Measurements from ENCODE around the gene SPEF2. TPM values are rescaled to one million over a fixed set of nuclear protein-coding genes. Genes with fewer than 3 reads are reported as not detected.
"Not testable (repeated sequence)": the region's sequence is repeated elsewhere in the genome, so short reads cannot be mapped to it uniquely, and the experiment has no call there.

The SPEF2 gene
- polyA plus RNA-seq, 3 donors from 2014 or later = 2.2 to 5.1 (median 4.9) TPM

DNA sequence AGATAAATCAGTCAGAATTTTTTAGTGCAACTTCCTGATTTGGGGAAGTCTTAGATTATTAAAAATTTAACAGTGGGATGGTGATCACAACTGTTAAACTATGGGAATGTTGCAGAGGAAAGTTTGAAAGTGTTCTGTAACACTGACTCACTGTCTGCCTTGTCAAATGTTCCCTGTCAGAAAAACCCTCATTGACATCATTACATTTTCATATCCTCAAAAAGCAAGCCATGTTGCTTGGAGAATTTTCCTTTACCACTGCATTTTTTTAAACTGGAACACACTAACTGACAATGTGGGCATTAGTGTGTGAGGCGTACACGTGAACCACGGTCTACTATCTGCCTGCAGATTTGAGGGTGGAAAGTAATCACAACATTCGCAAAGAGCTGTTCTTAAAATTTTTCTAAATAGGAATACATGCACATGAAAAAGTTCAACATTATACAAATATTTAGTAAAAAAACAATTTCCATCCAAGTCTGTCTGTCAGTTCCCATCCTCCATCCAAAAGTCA, 210.5 kb downstream of the SPEF2 start:
- H3K27ac Mint-ChIP-seq = no peak overlapping the region

DNA sequence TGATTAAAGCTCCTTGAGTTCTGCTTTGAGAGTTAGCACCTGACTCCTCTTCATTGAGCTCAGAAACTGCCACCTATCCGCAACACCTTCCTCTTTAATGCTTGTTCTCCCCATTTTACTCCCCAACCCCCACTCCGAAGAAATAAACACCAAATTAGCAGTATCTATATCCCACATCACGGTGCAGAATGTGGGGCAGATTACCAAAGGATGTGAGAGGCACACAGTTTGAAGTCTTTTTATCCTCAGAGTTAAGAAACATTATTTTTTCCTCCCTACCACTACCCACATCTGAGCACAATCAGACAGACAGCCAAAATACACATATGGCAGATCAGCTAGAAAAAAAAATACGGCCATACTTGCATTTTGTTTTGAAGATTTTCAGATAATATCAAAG, 212.9 kb downstream of the SPEF2 start:
- no peaks in the 10 kb centered on the region for H3K9me3 Mint-ChIP-seq
- DNase-seq = no peak
- H3K27ac Mint-ChIP-seq = peak overlapping the region in 2 of 6 donors; percentile 11 to 43
- peaks cover 20 to 34% of the 10 kb centered on the region in 2 donors for H3K4me1 Mint-ChIP-seq
- no peak overlapping the region for H3K4me3 Mint-ChIP-seq
- no peaks in the 10 kb centered on the region for H3K36me3 Mint-ChIP-seq
- H3K27me3 Mint-ChIP-seq (ENCODE audit: low read depth in 3 of 3) = peaks cover 1 to 20% (median 3%) of the 10 kb centered on the region in 3 donors

More for the DNA sequence above, 210.5 kb downstream of the SPEF2 start:
- H3K9me3 Mint-ChIP-seq = no peaks in the 10 kb centered on the region
- peaks cover 0 to 11% (median 1%) of the 10 kb centered on the region in 3 donors for H3K27me3 Mint-ChIP-seq (ENCODE audit: low read depth in 3 of 3)
- peaks cover 13 to 23% of the 10 kb centered on the region in 2 donors for H3K4me1 Mint-ChIP-seq
- H3K36me3 Mint-ChIP-seq = no peaks in the 10 kb centered on the region
- no peak overlapping the region for H3K4me3 Mint-ChIP-seq
- no peak for DNase-seq

GRCh38 chr5:35832762-35833161, 215.1 kb downstream of the SPEF2 start:
- H3K36me3 Mint-ChIP-seq = no peaks in the 10 kb centered on the region
- no peaks in the 10 kb centered on the region for H3K9me3 Mint-ChIP-seq
- DNase-seq = no peak
- peak overlapping the region in 2 of 5 donors; percentile 19 to 33 for H3K4me3 Mint-ChIP-seq
- peak overlapping the region in 2 of 6 donors; percentile 5 to 38 for H3K27ac Mint-ChIP-seq
- H3K4me1 Mint-ChIP-seq = peaks cover 20 to 34% of the 10 kb centered on the region in 2 donors
- H3K27me3 Mint-ChIP-seq (ENCODE audit: low read depth in 3 of 3) = peaks cover 0 to 22% (median 3%) of the 10 kb centered on the region in 3 donors

- peaks cover 20 to 34% of the 10 kb centered on the region in 2 donors for H3K4me1 Mint-ChIP-seq
- no peaks in the 10 kb centered on the region for H3K36me3 Mint-ChIP-seq
- H3K27ac Mint-ChIP-seq = peak overlapping the region in 4 of 6 donors; percentile 19 to 64 (median 44)
- peaks cover 0 to 22% (median 3%) of the 10 kb centered on the region in 3 donors for H3K27me3 Mint-ChIP-seq (ENCODE audit: low read depth in 3 of 3)
- no peak for DNase-seq
- H3K9me3 Mint-ChIP-seq = no peaks in the 10 kb centered on the region
- H3K4me3 Mint-ChIP-seq = peak overlapping the region in 3 of 5 donors; percentile 19 to 67 (median 55)
Measured at GRCh38 chr5:35833224-35833623, 215.6 kb downstream of the SPEF2 start.

DNA sequence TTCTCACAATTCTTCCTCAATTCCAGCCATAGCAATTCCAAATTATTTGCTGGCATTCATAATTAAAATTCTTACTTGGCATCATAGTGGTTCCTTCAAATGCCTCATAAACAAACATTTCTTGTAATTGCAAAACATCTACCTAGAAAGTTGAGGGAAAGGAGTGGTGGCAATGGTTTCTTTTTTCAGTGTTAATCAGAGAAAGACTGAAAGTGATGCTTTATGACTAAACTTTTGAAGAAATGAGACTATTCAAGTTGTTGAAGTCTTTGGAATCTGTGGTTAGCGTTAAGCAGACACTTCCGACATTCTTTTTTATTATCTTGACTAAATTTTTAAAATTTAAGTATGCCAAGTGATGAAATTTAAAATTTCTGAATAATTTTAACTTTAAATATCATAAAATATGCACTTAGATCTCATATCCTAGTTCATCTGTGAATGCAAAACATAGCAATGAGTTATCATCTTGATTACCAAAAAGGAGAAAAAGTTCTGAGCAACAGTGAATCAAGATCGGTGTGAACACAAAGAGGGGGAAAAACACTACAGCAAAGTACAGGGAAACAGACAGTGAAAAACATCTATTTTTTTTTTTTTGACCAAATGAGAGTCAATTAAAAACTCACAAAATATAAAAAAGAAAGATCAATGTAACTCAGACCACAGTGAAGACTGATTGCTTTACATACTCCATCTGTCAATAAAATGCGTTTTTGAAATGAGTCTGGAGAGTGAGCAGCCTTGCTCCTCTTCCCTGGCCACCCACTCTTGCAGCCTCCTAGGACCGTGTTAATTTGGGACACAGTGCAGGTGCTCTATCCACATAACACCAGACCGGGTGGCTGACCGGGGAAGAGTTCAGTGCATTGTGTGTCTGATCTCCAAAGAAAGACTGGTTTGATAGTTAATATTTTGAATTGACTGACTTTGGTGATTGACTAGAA, 218.4 kb downstream of the SPEF2 start:
- H3K27me3 Mint-ChIP-seq (ENCODE audit: low read depth in 3 of 3) = peaks cover 0 to 23% (median 3%) of the 10 kb centered on the region in 3 donors
- H3K4me3 Mint-ChIP-seq = no peak overlapping the region
- H3K27ac Mint-ChIP-seq = no peak overlapping the region
- DNase-seq = no peak
- no peaks in the 10 kb centered on the region for H3K9me3 Mint-ChIP-seq
- peaks cover 15 to 25% of the 10 kb centered on the region in 2 donors for H3K4me1 Mint-ChIP-seq
- H3K36me3 Mint-ChIP-seq = no peaks in the 10 kb centered on the region

DNA sequence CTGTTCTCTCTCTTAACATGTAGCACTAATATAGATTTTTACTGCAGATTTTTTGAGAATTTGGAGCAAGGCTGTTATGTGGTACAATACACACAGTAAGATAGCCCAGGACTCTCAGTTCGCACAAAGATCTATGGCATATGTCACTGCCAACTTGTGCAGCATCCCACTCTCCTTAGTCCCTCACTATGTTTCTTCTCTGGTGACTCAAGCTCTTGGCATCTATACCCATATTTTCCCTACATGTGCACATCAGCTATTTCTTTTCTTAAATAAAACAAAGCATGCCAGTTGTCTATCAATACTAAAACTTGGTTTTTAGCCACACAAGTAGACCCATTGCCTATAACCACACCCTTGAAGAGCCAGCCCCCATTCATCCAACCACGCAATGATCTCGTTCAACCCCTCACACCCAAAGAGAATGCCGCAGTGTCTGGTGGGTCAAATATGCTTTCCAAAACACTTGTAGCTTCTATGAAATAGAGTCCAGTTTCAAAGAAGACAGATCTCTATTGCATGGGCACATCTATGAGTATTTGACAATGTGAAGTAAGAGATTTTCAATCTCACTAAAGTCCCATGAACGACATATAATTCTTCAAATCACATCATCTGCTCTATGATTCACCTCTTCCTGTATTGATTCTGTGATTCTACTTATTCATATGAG, 220.8 kb downstream of the SPEF2 start:
- Mint-ChIP-seq H3K9me3 (peaks cover 0 to 5% (median 0%) of the 10 kb centered on the region in 6 donors), H3K4me3 (no peak overlapping the region), H3K27ac (no peak overlapping the region), H3K4me1 (peaks cover 3 to 7% of the 10 kb centered on the region in 2 donors), H3K36me3 (no peaks in the 10 kb centered on the region), H3K27me3 (ENCODE audit: low read depth in 3 of 3) (peaks cover 0 to 13% (median 3%) of the 10 kb centered on the region in 3 donors)
- DNase-seq = no peak

- Mint-ChIP-seq H3K27me3 (ENCODE audit: low read depth in 3 of 3) (peaks cover 0 to 4% (median 4%) of the 10 kb centered on the region in 3 donors), H3K36me3 (peaks cover 0 to 9% (median 7%) of the 10 kb centered on the region in 3 donors), H3K4me1 (no peaks in the 10 kb centered on the region), H3K9me3 (peaks cover 7 to 18% (median 12%) of the 10 kb centered on the region in 6 donors), H3K4me3 (no peak overlapping the region), H3K27ac (no peak overlapping the region)
- no peak for DNase-seq
Measured at GRCh38 chr5:35842856-35843255, 225.2 kb downstream of the SPEF2 start.

- not testable (repeated sequence) for H3K36me3 Mint-ChIP-seq; H3K27ac Mint-ChIP-seq; H3K4me1 Mint-ChIP-seq; DNase-seq; H3K27me3 Mint-ChIP-seq (ENCODE audit: low read depth in 3 of 3); H3K4me3 Mint-ChIP-seq
- H3K9me3 Mint-ChIP-seq = peaks cover 7 to 18% (median 12%) of the 10 kb centered on the region in 6 donors
Measured at GRCh38 chr5:35845508-35845907, 227.8 kb downstream of the SPEF2 start.

- H3K27ac Mint-ChIP-seq = no peak overlapping the region
- no peak overlapping the region for H3K4me3 Mint-ChIP-seq
- peaks cover 0 to 5% (median 0%) of the 10 kb centered on the region in 3 donors for H3K27me3 Mint-ChIP-seq (ENCODE audit: low read depth in 3 of 3)
- H3K36me3 Mint-ChIP-seq = peaks cover 0 to 9% (median 7%) of the 10 kb centered on the region in 3 donors
- no peak for DNase-seq
- H3K4me1 Mint-ChIP-seq = no peaks in the 10 kb centered on the region
- H3K9me3 Mint-ChIP-seq = peaks cover 7 to 18% (median 12%) of the 10 kb centered on the region in 6 donors
Measured at GRCh38 chr5:35847491-35847890, 229.8 kb downstream of the SPEF2 start.

DNA sequence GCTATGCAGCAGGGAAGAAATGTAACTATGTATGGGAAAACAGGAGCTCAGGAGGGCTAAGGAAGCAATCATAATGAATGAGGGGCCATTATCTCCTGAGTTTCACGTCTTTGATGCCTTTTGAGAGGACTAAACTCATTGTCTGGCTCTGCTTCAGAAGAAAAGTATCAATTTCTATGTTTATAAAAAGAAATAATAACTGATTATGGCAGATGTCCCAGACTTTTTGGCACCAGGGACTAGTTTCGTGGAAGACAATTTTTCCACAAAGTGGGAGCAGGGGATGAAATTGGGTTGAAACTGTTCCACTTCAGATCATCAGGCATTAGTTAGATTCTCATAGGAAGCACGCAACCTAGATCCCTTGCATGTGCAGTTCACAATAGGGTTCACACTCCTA, 230.3 kb downstream of the SPEF2 start:
- Mint-ChIP-seq H3K27me3 (ENCODE audit: low read depth in 3 of 3) (peaks cover 0 to 5% (median 0%) of the 10 kb centered on the region in 3 donors), H3K9me3 (peaks cover 7 to 18% (median 12%) of the 10 kb centered on the region in 6 donors), H3K27ac (no peak overlapping the region), H3K4me1 (peaks cover 0 to 1% of the 10 kb centered on the region in 2 donors), H3K36me3 (peaks cover 0 to 9% (median 7%) of the 10 kb centered on the region in 3 donors), H3K4me3 (no peak overlapping the region)
- no peak for DNase-seq

DNA sequence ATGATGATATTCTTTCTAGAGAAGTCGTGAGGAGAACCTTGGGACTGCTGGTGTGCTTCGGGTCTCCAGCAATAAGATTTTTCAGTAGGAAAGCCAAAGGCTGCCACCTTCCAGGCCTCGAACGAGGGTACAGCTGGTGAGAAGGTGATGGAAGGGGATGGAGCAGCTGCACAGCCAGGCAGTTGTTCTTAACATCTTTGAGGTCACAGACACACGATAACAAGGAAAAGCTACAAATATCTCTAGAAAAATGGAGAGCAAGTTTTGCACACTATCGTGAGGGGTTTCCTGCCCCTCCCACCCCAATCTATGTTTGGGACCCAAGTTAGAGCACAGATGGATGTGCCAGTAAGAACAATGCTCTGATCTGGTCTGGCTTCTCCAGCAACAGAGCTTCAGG, 232.2 kb downstream of the SPEF2 start:
- Mint-ChIP-seq H3K27ac (no peak overlapping the region), H3K36me3 (peaks cover 0 to 7% (median 5%) of the 10 kb centered on the region in 3 donors), H3K9me3 (peaks cover 7 to 17% (median 9%) of the 10 kb centered on the region in 6 donors), H3K4me3 (no peak overlapping the region), H3K27me3 (ENCODE audit: low read depth in 3 of 3) (peaks cover 0 to 7% (median 0%) of the 10 kb centered on the region in 3 donors), H3K4me1 (peaks cover 16 to 20% of the 10 kb centered on the region in 2 donors)
- DNase-seq = no peak

GRCh38 chr5:35850967-35851680, 233.5 kb downstream of the SPEF2 start:
- peaks cover 0 to 7% (median 5%) of the 10 kb centered on the region in 3 donors for H3K36me3 Mint-ChIP-seq
- peaks cover 19 to 33% of the 10 kb centered on the region in 2 donors for H3K4me1 Mint-ChIP-seq
- no peak overlapping the region for H3K27ac Mint-ChIP-seq
- H3K4me3 Mint-ChIP-seq = no peak overlapping the region
- peaks cover 0 to 5% (median 0%) of the 10 kb centered on the region in 3 donors for H3K27me3 Mint-ChIP-seq (ENCODE audit: low read depth in 3 of 3)
- DNase-seq = no peak
- peaks cover 2 to 9% (median 6%) of the 10 kb centered on the region in 6 donors for H3K9me3 Mint-ChIP-seq

All from immature natural killer cell (primary cell).